ENCODE results near the gene TOM1L2. TPM values are rescaled to one million over a fixed set of nuclear protein-coding genes. Genes with fewer than 3 reads are reported as not detected.

The TOM1L2 gene
- total and polyA plus RNA-seq, 2 donors (not counting 1 experiment from before 2014, with no cell fraction given): 33.9 to 35.9 TPM

DNA sequence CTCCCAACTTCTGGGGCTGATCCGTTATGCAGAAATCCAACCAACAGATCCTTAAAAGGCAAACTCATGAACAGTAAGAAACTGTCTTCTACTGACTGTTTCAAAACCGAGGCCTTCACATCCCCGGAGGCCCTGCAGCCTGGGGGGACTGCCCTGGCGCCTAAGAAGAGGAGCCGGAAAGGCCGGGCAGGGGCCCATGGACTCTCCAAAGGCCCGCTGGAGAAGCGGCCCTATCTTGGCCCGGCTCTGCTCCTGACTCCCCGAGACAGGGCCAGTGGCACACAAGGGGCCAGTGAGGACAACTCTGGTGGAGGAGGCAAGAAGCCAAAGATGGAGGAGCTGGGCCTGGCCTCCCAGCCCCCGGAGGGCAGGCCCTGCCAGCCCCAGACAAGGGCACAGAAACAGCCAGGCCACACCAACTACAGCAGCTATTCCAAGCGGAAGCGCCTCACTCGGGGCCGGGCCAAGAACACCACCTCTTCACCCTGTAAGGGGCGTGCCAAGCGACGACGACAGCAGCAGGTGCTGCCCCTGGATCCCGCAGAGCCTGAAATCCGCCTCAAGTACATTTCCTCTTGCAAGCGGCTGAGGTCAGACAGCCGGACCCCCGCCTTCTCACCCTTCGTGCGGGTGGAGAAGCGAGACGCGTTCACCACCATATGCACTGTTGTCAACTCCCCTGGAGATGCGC is 174.9 kb downstream of the TOM1L2 start:
- Histone ChIP-seq H3K79me2 (ENCODE audit: control insufficient read depth, insufficient read depth, low read length) (no peaks in the 10 kb centered on the region), H3K9me3 (ENCODE audit: control insufficient read depth, insufficient read depth, low read depth, low read length) (no peaks in the 10 kb centered on the region), H3K4me3 (replicated peaks in 1 of 4; ENCODE audit: control extremely low read depth in 1 of 4, insufficient read depth in 1 of 4, low read depth in 3 of 4, low read length in 4 of 4) (no peak overlapping the region), H3K36me3 (ENCODE audit: control insufficient read depth, insufficient read depth, low read length) (peaks cover 18% of the 10 kb centered on the region), H2AFZ (ENCODE audit: low read length) (no peak overlapping the region), H3K4me1 (ENCODE audit: control insufficient read depth, extremely low read depth, insufficient read depth, low read length) (no peaks in the 10 kb centered on the region), H3K4me2 (ENCODE audit: extremely low read depth, insufficient read depth, low read length) (no peak overlapping the region), H3K27me3 (ENCODE audit: control insufficient read depth, insufficient read depth, low read length) (no peaks in the 10 kb centered on the region), H3K9ac (ENCODE audit: insufficient read depth, low read length) (no peak overlapping the region), H4K20me1 (ENCODE audit: control insufficient read depth, extremely low read depth, insufficient read depth, low read length) (no peaks in the 10 kb centered on the region), H3K27ac (ENCODE audit: insufficient read depth, low read length) (no peak overlapping the region)
- DNase-seq (ENCODE audit: low read depth in 2 of 2): no peak
- TF ChIP-seq, protein P1, sequence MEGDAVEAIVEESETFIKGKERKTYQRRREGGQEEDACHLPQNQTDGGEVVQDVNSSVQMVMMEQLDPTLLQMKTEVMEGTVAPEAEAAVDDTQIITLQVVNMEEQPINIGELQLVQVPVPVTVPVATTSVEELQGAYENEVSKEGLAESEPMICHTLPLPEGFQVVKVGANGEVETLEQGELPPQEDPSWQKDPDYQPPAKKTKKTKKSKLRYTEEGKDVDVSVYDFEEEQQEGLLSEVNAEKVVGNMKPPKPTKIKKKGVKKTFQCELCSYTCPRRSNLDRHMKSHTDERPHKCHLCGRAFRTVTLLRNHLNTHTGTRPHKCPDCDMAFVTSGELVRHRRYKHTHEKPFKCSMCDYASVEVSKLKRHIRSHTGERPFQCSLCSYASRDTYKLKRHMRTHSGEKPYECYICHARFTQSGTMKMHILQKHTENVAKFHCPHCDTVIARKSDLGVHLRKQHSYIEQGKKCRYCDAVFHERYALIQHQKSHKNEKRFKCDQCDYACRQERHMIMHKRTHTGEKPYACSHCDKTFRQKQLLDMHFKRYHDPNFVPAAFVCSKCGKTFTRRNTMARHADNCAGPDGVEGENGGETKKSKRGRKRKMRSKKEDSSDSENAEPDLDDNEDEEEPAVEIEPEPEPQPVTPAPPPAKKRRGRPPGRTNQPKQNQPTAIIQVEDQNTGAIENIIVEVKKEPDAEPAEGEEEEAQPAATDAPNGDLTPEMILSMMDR (conservative IDR thresholded peaks at IDR 0.05 in 1 of 2, IDR thresholded peaks at IDR 0.05 in 1 of 2; ENCODE audit: low read depth in 1 of 2, low read length in 2 of 2): no peak
- no peak for TF ChIP-seq EZH2 (IDR thresholded peaks at IDR 0.05; ENCODE audit: low read length, missing control alignments)

DNA sequence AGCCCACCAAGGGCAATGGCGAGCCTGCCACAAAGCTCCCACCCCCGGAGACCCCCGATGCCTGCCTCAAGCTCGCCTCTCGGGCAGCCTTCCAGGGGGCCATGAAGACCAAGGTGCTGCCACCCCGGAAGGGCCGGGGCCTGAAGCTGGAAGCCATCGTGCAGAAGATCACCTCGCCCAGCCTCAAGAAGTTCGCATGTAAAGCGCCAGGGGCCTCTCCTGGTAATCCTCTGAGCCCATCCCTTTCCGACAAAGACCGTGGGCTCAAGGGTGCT is 175.5 kb downstream of the TOM1L2 start:
- no peak overlapping the region for H3K4me2 ChIP-seq (ENCODE audit: extremely low read depth, insufficient read depth, low read length)
- H3K79me2 ChIP-seq (ENCODE audit: control insufficient read depth, insufficient read depth, low read length): no peaks in the 10 kb centered on the region
- H3K4me3 ChIP-seq (replicated peaks in 1 of 4; ENCODE audit: control extremely low read depth in 1 of 4, insufficient read depth in 1 of 4, low read depth in 3 of 4, low read length in 4 of 4): no peak overlapping the region
- H3K4me1 ChIP-seq (ENCODE audit: control insufficient read depth, extremely low read depth, insufficient read depth, low read length): peaks cover 3% of the 10 kb centered on the region
- H4K20me1 ChIP-seq (ENCODE audit: control insufficient read depth, extremely low read depth, insufficient read depth, low read length): no peaks in the 10 kb centered on the region
- no peak for DNase-seq (ENCODE audit: low read depth in 2 of 2)
- TF ChIP-seq, protein P1 (conservative IDR thresholded peaks at IDR 0.05 in 1 of 2, IDR thresholded peaks at IDR 0.05 in 1 of 2; ENCODE audit: low read depth in 1 of 2, low read length in 2 of 2): no peak
- TF ChIP-seq EZH2 (IDR thresholded peaks at IDR 0.05; ENCODE audit: low read length, missing control alignments): no peak
- H3K9ac ChIP-seq (ENCODE audit: insufficient read depth, low read length): no peak overlapping the region
- H3K9me3 ChIP-seq (ENCODE audit: control insufficient read depth, insufficient read depth, low read depth, low read length): no peaks in the 10 kb centered on the region
- H3K27ac ChIP-seq (ENCODE audit: insufficient read depth, low read length): no peak overlapping the region
- no peak overlapping the region for H2AFZ ChIP-seq (ENCODE audit: low read length)
- H3K36me3 ChIP-seq (ENCODE audit: control insufficient read depth, insufficient read depth, low read length): peaks cover 18% of the 10 kb centered on the region
- H3K27me3 ChIP-seq (ENCODE audit: control insufficient read depth, insufficient read depth, low read length): no peaks in the 10 kb centered on the region

DNA sequence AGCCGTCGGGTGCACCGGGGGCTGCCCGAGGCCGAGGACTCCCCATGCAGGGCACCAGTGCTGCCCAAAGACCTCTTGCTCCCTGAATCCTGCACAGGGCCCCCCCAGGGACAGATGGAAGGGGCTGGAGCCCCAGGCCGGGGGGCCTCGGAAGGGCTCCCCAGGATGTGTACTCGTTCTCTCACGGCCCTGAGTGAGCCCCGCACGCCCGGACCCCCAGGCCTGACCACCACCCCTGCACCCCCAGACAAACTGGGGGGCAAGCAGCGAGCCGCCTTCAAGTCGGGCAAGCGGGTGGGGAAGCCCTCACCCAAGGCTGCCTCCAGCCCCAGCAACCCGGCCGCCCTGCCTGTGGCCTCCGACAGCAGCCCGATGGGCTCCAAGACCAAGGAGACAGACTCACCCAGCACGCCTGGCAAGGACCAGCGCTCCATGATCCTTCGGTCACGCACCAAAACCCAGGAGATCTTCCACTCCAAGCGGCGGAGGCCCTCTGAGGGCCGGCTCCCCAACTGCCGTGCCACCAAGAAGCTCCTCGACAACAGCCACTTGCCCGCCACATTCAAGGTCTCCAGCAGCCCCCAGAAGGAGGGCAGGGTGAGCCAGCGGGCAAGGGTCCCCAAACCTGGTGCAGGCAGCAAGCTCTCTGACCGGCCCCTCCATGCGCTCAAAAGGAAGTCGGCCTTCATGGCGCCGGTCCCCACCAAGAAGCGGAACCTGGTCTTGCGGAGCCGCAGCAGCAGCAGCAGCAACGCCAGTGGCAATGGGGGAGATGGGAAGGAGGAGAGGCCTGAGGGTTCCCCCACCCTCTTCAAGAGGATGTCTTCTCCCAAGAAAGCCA is 176.0 kb downstream of the TOM1L2 start:
- no peaks in the 10 kb centered on the region for H3K27me3 ChIP-seq (ENCODE audit: control insufficient read depth, insufficient read depth, low read length)
- peaks cover 3% of the 10 kb centered on the region for H3K4me1 ChIP-seq (ENCODE audit: control insufficient read depth, extremely low read depth, insufficient read depth, low read length)
- no peak overlapping the region for H3K4me3 ChIP-seq (replicated peaks in 1 of 4; ENCODE audit: control extremely low read depth in 1 of 4, insufficient read depth in 1 of 4, low read depth in 3 of 4, low read length in 4 of 4)
- TF ChIP-seq, protein P1 (conservative IDR thresholded peaks at IDR 0.05 in 1 of 2, IDR thresholded peaks at IDR 0.05 in 1 of 2; ENCODE audit: low read depth in 1 of 2, low read length in 2 of 2): no peak
- DNase-seq (ENCODE audit: low read depth in 2 of 2): no peak
- H3K4me2 ChIP-seq (ENCODE audit: extremely low read depth, insufficient read depth, low read length): no peak overlapping the region
- H2AFZ ChIP-seq (ENCODE audit: low read length): no peak overlapping the region
- no peaks in the 10 kb centered on the region for H3K79me2 ChIP-seq (ENCODE audit: control insufficient read depth, insufficient read depth, low read length)
- peaks cover 18% of the 10 kb centered on the region for H3K36me3 ChIP-seq (ENCODE audit: control insufficient read depth, insufficient read depth, low read length)
- H4K20me1 ChIP-seq (ENCODE audit: control insufficient read depth, extremely low read depth, insufficient read depth, low read length): no peaks in the 10 kb centered on the region
- H3K27ac ChIP-seq (ENCODE audit: insufficient read depth, low read length): no peak overlapping the region
- H3K9ac ChIP-seq (ENCODE audit: insufficient read depth, low read length): no peak overlapping the region
- no peaks in the 10 kb centered on the region for H3K9me3 ChIP-seq (ENCODE audit: control insufficient read depth, insufficient read depth, low read depth, low read length)

Measured in fibroblast of lung (primary cell).